Measurements from ENCODE around the gene TOM1L1.

DNA sequence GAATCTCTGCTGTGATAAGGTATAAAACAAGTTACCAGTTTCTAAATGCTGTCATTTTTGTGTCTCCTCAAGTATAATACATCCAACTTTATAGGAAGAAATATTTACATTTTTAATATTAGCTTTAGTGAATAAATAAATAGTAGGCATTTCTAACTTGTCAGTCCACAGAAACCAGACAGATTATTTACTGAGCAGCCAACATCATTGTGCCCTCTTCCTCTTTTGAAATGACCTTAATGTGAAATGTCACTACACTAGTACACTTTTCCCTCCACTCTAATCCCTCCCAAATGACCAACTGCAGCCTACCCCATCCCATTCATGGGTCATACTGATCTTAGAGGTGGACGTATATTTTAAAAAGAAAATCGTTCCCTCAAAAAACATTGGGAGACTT lies 77.1 kb downstream of the TOM1L1 start:
- TF ChIP-seq POLR2AphosphoS5 (IDR thresholded peaks at IDR 0.05) (no peak), EP300 (IDR thresholded peaks at IDR 0.05; ENCODE audit: low read depth) (no peak)
- TF ChIP-seq, protein P1, sequence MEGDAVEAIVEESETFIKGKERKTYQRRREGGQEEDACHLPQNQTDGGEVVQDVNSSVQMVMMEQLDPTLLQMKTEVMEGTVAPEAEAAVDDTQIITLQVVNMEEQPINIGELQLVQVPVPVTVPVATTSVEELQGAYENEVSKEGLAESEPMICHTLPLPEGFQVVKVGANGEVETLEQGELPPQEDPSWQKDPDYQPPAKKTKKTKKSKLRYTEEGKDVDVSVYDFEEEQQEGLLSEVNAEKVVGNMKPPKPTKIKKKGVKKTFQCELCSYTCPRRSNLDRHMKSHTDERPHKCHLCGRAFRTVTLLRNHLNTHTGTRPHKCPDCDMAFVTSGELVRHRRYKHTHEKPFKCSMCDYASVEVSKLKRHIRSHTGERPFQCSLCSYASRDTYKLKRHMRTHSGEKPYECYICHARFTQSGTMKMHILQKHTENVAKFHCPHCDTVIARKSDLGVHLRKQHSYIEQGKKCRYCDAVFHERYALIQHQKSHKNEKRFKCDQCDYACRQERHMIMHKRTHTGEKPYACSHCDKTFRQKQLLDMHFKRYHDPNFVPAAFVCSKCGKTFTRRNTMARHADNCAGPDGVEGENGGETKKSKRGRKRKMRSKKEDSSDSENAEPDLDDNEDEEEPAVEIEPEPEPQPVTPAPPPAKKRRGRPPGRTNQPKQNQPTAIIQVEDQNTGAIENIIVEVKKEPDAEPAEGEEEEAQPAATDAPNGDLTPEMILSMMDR (IDR thresholded peaks at IDR 0.05): no peak

All from transverse colon (tissue), 4 donors.